ENCODE data around the gene FBN1.

DNA sequence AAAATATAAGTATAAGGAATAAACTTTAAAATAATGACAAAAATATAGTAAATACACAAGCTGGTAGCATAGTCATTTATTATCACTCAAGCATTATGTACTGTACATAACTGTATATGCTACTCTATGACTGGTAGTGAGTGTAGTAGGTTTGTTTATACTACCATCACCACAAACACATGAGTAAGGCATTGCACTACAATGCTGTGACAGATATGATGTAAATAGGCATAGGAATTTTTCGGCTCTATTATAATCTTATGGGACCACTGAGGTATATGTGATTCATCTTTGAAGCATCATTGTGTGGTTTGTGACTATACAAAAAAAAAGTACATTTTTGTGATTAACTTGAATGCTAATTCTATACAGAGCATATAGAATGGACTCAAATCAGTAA lies 35.3 kb upstream of the FBN1 start:
- TF ChIP-seq, protein P1, sequence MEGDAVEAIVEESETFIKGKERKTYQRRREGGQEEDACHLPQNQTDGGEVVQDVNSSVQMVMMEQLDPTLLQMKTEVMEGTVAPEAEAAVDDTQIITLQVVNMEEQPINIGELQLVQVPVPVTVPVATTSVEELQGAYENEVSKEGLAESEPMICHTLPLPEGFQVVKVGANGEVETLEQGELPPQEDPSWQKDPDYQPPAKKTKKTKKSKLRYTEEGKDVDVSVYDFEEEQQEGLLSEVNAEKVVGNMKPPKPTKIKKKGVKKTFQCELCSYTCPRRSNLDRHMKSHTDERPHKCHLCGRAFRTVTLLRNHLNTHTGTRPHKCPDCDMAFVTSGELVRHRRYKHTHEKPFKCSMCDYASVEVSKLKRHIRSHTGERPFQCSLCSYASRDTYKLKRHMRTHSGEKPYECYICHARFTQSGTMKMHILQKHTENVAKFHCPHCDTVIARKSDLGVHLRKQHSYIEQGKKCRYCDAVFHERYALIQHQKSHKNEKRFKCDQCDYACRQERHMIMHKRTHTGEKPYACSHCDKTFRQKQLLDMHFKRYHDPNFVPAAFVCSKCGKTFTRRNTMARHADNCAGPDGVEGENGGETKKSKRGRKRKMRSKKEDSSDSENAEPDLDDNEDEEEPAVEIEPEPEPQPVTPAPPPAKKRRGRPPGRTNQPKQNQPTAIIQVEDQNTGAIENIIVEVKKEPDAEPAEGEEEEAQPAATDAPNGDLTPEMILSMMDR (IDR thresholded peaks at IDR 0.05; ENCODE audit: extremely low read depth in 1 of 2, insufficient read depth in 1 of 2, low read depth in 1 of 2, low read length in 2 of 2) = no peak
- TF ChIP-seq POLR2A (IDR thresholded peaks at IDR 0.05; ENCODE audit: low read depth, low read length) (no peak), POLR2AphosphoS5 (IDR thresholded peaks at IDR 0.05; ENCODE audit: insufficient read depth, low read depth, low read length) (no peak), EZH2 (IDR thresholded peaks at IDR 0.05; ENCODE audit: borderline replicate concordance, low read depth, low read length, severe bottlenecking) (no peak), MAX (IDR thresholded peaks at IDR 0.05; ENCODE audit: insufficient read depth, insufficient read length) (no peak)

All from endothelial cell of umbilical vein (primary cell).